Astrocyte of the spinal cord (primary cell): ENCODE measurements around the gene GRM7.

Source experiments
- DNase-seq: peaks from one replicate; pipeline ENCODE4 v3.0.0; 2011; ENCODE audit warnings: low read depth, low spot score
- H3K4me3 ChIP-seq: 2 replicates; pipeline ENCODE4 v1.5.1; 2011; ENCODE audit warnings: low read depth, mild to moderate bottlenecking, low read length, moderate library complexity
- in situ Hi-C: cut with HindIII; loops from 2 replicates; pipeline ENCODE4 v1.10.0; 2017; ENCODE audit warnings: low sequenced_read_pairs
- TF ChIP-seq, protein P1 (sequence below): IDR thresholded peaks from 2 replicates; pipeline ENCODE4 v1.5.1; 2012; ENCODE audit warnings: low read depth, mild to moderate bottlenecking, low read length, inconsistent platforms

Gene GRM7

DNA sequence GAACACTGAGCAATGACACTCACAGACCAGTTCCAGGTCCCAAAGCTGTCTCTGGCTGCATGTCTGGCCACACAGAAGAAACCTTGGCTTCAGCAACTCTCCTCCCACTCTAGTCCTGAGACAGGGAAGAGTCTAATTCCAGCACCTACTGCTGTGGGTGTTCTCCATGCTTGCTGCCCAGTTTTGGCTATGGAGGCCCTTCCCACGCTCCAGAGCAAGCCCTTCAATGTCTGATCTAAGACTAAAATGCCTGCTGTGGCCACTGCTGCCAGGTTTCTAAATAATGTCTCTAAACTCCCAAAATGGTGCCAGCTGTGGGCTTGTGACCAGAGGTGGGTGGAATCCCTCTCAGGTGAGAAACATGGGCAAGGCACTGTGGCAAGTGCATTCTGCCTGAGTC, 531.3 kb downstream of the GRM7 start:
- in situ Hi-C loops = no loop called here
- no peak for DNase-seq
- no peak overlapping the region for H3K4me3 ChIP-seq
- TF ChIP-seq, protein P1, sequence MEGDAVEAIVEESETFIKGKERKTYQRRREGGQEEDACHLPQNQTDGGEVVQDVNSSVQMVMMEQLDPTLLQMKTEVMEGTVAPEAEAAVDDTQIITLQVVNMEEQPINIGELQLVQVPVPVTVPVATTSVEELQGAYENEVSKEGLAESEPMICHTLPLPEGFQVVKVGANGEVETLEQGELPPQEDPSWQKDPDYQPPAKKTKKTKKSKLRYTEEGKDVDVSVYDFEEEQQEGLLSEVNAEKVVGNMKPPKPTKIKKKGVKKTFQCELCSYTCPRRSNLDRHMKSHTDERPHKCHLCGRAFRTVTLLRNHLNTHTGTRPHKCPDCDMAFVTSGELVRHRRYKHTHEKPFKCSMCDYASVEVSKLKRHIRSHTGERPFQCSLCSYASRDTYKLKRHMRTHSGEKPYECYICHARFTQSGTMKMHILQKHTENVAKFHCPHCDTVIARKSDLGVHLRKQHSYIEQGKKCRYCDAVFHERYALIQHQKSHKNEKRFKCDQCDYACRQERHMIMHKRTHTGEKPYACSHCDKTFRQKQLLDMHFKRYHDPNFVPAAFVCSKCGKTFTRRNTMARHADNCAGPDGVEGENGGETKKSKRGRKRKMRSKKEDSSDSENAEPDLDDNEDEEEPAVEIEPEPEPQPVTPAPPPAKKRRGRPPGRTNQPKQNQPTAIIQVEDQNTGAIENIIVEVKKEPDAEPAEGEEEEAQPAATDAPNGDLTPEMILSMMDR = no peak

DNA sequence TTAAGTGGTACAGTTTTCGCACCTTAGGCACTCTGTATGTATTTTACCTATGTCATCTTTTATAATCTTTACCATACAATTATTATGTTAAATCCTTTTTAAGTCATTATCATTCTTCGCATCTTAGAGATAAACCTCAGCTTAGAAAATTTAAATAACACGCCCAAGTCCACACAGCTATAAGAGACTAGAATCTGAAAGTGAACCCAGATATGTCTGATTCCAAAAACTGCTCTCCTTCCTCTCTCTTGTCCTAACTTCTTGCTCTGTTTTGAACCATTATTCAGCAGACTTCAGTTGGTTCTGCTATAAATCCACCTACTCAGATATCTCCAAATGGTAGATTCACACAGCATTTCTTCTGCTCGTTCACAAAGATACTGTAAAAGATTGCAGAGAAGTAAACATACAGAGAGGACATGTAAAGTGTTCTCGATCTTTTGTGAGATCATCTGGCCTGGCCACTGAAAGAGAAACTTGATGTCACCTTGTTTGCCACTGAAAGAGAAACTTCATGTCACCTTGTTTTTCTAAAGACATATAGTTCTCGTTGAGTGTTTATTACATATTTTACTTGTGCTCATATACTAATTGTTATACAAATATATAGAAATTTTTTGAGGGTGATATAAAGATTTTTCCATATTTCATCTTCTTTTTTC, 533.2 kb downstream of the GRM7 start:
- in situ Hi-C loops = no loop called here
- DNase-seq = no peak
- H3K4me3 ChIP-seq = no peak overlapping the region
- TF ChIP-seq, protein P1 = no peak

DNA sequence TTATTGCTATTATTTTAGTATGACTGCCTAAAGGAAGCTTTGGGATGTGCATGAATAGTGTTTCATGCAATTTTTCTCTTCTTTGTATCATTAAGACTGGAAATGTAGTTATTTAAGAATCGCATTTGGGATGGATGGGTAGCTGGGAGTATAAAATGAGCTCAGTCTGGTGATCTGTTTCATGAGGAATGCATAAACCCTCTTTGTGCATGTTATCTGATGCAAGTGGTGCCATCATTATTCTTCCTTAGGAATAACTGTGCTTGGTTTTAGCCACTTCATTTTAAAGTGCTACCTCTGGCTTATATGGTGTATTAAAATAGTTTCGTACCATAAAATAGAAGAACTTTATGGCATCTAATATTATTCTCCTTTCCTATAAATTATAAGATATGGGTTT, 535.6 kb downstream of the GRM7 start:
- no peak overlapping the region for H3K4me3 ChIP-seq
- in situ Hi-C loops = no loop called here

DNA sequence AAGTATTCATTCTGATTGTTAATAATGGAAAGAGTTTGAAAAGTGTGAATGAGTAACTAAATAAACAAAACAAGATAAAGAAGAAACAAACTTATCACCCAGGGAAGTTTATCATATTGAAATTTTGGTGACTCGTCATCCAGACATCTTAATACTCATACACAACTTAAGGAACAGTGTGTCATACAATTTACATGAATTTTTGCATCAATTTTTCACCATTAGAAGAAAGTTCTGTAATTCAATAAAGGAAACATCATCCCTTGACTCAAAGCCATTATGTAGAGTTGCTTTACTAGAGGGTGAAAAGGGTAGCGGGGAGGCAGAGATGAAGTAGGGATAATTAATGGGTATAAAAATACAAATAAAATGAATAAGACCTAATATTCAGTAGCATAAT, 536.2 kb downstream of the GRM7 start:
- in situ Hi-C loops = no loop called here
- DNase-seq = peak; percentile 14
- TF ChIP-seq, protein P1 = no peak
- no peak overlapping the region for H3K4me3 ChIP-seq

More for the DNA sequence above, 535.6 kb downstream of the GRM7 start:
- DNase-seq = peak; percentile 15
- TF ChIP-seq, protein P1 = no peak

DNA sequence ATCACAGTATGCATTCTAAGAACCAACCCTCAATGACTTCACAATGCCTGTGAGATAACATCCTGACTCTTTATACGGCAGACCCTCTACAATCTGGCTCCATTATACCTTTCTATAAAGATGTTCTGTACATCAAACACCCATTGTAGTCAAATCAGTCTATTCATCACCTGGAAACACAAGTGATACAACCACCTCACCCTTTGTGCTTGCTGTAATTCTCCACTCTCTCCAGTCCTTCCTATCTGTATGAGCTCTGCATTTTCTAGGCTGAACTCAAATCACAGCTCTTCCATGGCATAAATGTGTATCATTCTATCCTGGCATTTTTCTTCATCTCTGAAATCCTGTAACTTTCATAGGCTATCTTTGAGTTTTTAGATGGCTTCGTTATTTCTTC, 539.4 kb downstream of the GRM7 start:
- in situ Hi-C loops = no loop called here
- no peak for DNase-seq
- H3K4me3 ChIP-seq = no peak overlapping the region
- TF ChIP-seq, protein P1 = no peak

DNA sequence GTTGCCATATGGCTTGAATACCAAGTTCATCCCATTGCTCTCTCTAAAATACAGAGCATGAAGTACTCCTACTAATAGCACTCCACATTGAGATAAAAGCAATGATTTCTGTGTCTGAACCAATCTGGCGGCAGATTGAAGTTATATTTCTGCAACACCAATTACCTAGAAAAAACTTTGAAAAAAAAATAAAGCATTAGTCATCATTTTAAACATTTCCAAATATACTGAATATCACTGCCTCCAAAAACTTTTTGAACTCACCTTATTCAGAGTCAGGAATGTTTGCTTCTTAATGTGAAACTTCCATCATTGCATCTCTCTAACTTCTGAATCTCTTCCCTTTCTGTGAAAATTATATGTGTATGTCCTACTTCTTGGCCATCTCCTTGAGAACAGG, 540.5 kb downstream of the GRM7 start:
- TF ChIP-seq, protein P1 = no peak
- in situ Hi-C loops = no loop called here
- H3K4me3 ChIP-seq = no peak overlapping the region
- DNase-seq = no peak

DNA sequence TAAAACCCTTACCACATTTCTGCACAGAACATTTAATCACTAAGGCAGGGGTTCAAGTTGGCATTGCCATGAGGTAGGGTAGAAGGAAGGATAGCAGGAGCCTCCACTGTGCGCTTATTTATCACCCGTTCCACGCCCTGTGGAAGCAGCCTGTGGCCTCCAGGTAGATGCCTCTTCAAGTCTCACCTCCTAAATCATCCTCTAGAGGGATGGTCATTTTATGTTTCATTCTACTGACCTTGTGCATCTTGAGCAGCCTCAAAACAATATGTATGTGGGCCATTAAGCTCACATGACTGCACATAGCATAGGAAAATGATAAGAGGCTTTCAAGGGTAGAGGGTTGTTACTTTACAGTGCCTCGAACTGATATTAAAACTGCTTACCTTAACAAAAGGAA, 546.2 kb downstream of the GRM7 start:
- H3K4me3 ChIP-seq = no peak overlapping the region
- TF ChIP-seq, protein P1 = peak; percentile 9
- no peak for DNase-seq
- in situ Hi-C loops = no loop called here
